Measurements from ENCODE around the gene SCGB2A2. TPM values are rescaled to one million over a fixed set of nuclear protein-coding genes. Genes with fewer than 3 reads are reported as not detected.

Gene SCGB2A2
- total RNA-seq, 4 donors from 2014 or later = not detected

GRCh38 chr11:62309991-62310390 lies 40.0 kb downstream of the SCGB2A2 start:
- Histone ChIP-seq H3K4me1 (no peaks in the 10 kb centered on the region), H3K27me3 (no peaks in the 10 kb centered on the region), H3K9me3 (no peaks in the 10 kb centered on the region), H3K36me3 (no peaks in the 10 kb centered on the region), H3K27ac (no peak overlapping the region), H3K4me3 (replicated peaks in 1 of 3) (no peak overlapping the region)
- WGBS, 2 donors = 61 to 68% methylated on average over 7 of the region's 7 CpGs
- DNase-seq = no peak
- TF ChIP-seq POLR2A (IDR thresholded peaks at IDR 0.05) = no peak
- TF ChIP-seq CTCF (IDR thresholded peaks at IDR 0.05) = no peak
- intact Hi-C loops (cut with DNase I) = loop anchor here (5.0 kb wide), 1 partner anchor 138 kb away; no protein-coding TSS in a partner anchor

DNA sequence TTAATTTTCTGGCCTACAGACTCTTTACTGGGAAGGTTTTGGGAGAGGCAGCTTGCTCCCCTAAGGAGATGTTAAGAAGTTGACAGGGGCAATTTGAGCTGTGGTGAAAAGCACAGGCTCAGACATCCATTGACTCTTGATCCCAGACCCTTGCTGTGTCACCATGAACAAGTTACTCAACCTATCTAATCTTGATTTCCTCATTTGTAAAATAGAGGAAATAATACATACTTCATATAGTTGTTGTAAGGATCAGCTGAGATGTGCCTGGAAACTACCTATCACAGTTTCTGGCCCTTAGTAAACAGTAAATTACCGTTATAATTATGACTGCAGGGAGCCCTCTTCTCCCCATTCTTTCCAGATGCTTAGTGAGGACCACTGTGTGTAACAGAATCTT lies 45.5 kb downstream of the SCGB2A2 start:
- WGBS, 2 donors = 86 to 92% methylated on average over 1 of the region's 1 CpG

GRCh38 chr11:62322524-62322923 lies 52.6 kb downstream of the SCGB2A2 start:
- H3K4me3 ChIP-seq (replicated peaks in 1 of 3) = no peak overlapping the region
- no peak for DNase-seq
- no peak overlapping the region for H3K27ac ChIP-seq
- no peaks in the 10 kb centered on the region for H3K27me3 ChIP-seq
- no peaks in the 10 kb centered on the region for H3K36me3 ChIP-seq
- intact Hi-C loops (cut with DNase I) = no loop called here
- H3K4me1 ChIP-seq = no peaks in the 10 kb centered on the region
- H3K9me3 ChIP-seq = no peaks in the 10 kb centered on the region
- TF ChIP-seq POLR2A (IDR thresholded peaks at IDR 0.05) (no peak), CTCF (IDR thresholded peaks at IDR 0.05) (no peak)
- 88 to 97% methylated on average over 2 of the region's 2 CpGs for WGBS, 2 donors

More for the DNA sequence above, 45.5 kb downstream of the SCGB2A2 start:
- Histone ChIP-seq H3K4me1 (no peaks in the 10 kb centered on the region), H3K36me3 (no peaks in the 10 kb centered on the region), H3K4me3 (replicated peaks in 1 of 3) (no peak overlapping the region), H3K27ac (no peak overlapping the region), H3K9me3 (no peaks in the 10 kb centered on the region), H3K27me3 (no peaks in the 10 kb centered on the region)
- intact Hi-C loops (cut with DNase I) = no loop called here
- DNase-seq = no peak
- TF ChIP-seq POLR2A (IDR thresholded peaks at IDR 0.05) = no peak
- no peak for TF ChIP-seq CTCF (IDR thresholded peaks at IDR 0.05)

Other genes starting within 250 kb of the SCGB2A2 start
- 10 to 100 TPM; 16.9 to 99.4 (median 42.4) TPM for gene INCENP, start 146.1 kb upstream of the SCGB2A2 start, total RNA-seq
- not detected for gene SCGB1D1, start 79.9 kb upstream of the SCGB2A2 start, total RNA-seq
- gene SCGB2A1, start 61.5 kb upstream of the SCGB2A2 start, total RNA-seq = 10 to 100 TPM in 1 of 4 donors, 1 to 10 TPM in 1, not detected in 2; 4.5 to 14.1 TPM
- not detected for gene SCGB1D2, start 27.9 kb upstream of the SCGB2A2 start, total RNA-seq
- gene SCGB1D4, start 28.9 kb downstream of the SCGB2A2 start, total RNA-seq = not detected
- gene ASRGL1, start 67.3 kb downstream of the SCGB2A2 start, total RNA-seq = 10 to 100 TPM in 3 of 4 donors, 1 to 10 TPM in 1; 5.8 to 35.9 (median 16.5) TPM
- not detected for gene SCGB1A1, start 148.9 kb downstream of the SCGB2A2 start, total RNA-seq

All from thyroid gland (tissue), 4 donors.